ENCODE data around the gene HLCS. TPM values are rescaled to one million over a fixed set of nuclear protein-coding genes. Genes with fewer than 3 reads are reported as not detected.
A peak's percentile ranks its signal among the peaks of the same experiment; 100 is the strongest.

Gene HLCS
- total and polyA plus RNA-seq, 2 of the 8 experiments (the other 6 are each of a cell fraction or from before 2014, with no cell fraction given), result 4.7 to 12.2 TPM

DNA sequence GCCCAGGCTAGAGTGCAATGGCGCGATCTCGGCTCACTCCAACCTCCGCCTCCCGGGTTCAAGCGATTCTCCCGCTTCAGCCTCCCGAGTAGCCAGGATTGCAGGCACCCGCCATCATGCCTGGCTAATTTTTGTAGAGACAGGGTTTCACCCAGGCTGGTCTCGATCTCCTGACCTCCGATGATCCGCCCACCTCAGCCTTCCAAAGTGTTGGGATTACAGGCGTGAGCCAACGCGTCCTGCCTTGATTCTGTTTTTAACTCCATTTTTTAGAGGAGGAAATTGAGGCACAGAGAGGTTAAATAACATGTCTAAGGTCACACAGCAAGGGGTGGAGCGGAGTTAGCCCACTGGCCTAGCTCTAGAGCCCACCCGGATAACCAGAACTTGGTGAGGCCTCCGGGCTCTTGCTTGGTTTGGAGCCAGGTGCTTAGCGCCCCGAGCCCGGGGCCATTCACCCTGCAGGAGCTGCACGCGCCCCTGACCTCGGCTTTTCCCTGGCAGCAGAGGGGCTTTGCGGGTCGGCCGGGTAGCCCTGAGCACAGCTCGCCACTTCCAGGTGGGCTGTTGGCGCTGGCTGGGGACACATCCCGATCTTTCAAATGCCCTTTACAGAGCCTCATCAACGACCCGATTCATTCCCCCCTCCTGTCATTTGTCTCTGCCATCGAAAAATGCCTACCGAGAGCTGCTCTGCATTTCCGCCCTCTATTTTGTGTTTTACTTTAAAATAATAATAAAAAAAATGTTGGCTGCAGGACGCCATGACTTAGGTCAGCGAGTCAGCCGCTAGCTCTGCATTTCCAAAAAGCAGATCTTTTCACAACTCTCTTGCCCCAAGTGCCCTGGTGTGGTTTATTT, 256.4 kb downstream of the HLCS start:
- no peaks in the 10 kb centered on the region for H3K79me2 ChIP-seq (ENCODE audit: control insufficient read depth in 1 of 2, insufficient read depth in 2 of 2, low read length in 2 of 2)
- H4K20me1 ChIP-seq (replicated peaks in 1 of 2; ENCODE audit: control insufficient read depth in 1 of 2, insufficient read depth in 2 of 2, low read length in 2 of 2), result peaks cover 0 to 5% of the 10 kb centered on the region in 2 experiments
- peaks cover 0 to 32% (median 25%) of the 10 kb centered on the region in 4 experiments; a peak in 6 of 7 replicates for H3K4me1 ChIP-seq (replicated peaks in 1 of 4; ENCODE audit: control insufficient read depth in 3 of 4, insufficient read depth in 4 of 4, low read length in 3 of 4)
- no peak overlapping the region for H2BK5ac ChIP-seq (ENCODE audit: low read depth, low read length)
- ChIA-PET POLR2A (ENCODE audit: partially characterized antibody) (interaction anchor here (0.6 to 3.4 kb wide), 14 partner anchors 9 to 526 kb away, joined by 3 to 15 read pairs (median 3); partner anchors contain the start of gene SIM2), CTCF (ENCODE audit: partially characterized antibody) (interaction anchor here (0.6 to 3.7 kb wide), 17 partner anchors 10 to 266 kb away, joined by 3 to 17 read pairs (median 4); partner anchors contain the start of gene SIM2)
- WGBS, 2 experiments (ENCODE audit: extremely low coverage in 1 of 2, insufficient coverage in 1 of 2, insufficient read length in 1 of 2, insufficient replicate concordance in 2 of 2, low coverage in 1 of 2, low lambda C conversion rate in 2 of 2, missing lambda C conversion rate in 1 of 2), result 3% methylated on average over 37 of the region's 38 CpGs; no CpG with 5 or more reads in 1 of the 2 experiments
- no peak overlapping the region for H3K9ac ChIP-seq (replicated peaks in 1 of 4; ENCODE audit: extremely low read depth in 1 of 4, low read depth in 3 of 4, low read length in 3 of 4)
- H3K56ac ChIP-seq (replicated peaks; ENCODE audit: insufficient read length, low read depth, low read length), result no peak overlapping the region
- H2BK120ac ChIP-seq (replicated peaks; ENCODE audit: low read depth, low read length), result no peak overlapping the region
- H3K18ac ChIP-seq (ENCODE audit: extremely low read depth, low read length), result no peak overlapping the region; the same call in 1 of the 2 replicates
- H4K8ac ChIP-seq (ENCODE audit: extremely low read depth, insufficient read depth, low read length), result no peak overlapping the region; the same call in 1 of the 2 replicates
- H2BK20ac ChIP-seq (ENCODE audit: low read length), result no peak overlapping the region
- H3K9me3 ChIP-seq (ENCODE audit: insufficient read depth in 2 of 2, low read depth in 1 of 2, low read length in 1 of 2), result no peaks in the 10 kb centered on the region
- 0 out of 2 replicates have a peak overlapping the region, but pooled peaks have one; percentile 6 for H2AFZ ChIP-seq (ENCODE audit: low read length)
- H2BK12ac ChIP-seq (ENCODE audit: low read depth, low read length), result no peak overlapping the region; the same call in 1 of the 2 replicates
- no peak overlapping the region for H3K4ac ChIP-seq (replicated peaks; ENCODE audit: insufficient read length, low read depth, low read length)
- no peak overlapping the region for H3K14ac ChIP-seq (ENCODE audit: insufficient read length)
- H3K27me3 ChIP-seq (replicated peaks in 1 of 4; ENCODE audit: control insufficient read depth in 3 of 4, extremely low read depth in 1 of 4, insufficient read depth in 3 of 4, low read length in 3 of 4), result peaks cover 47 to 81% (median 59%) of the 10 kb centered on the region in 4 experiments
- H2AK5ac ChIP-seq (ENCODE audit: low read depth, low read length), result no peak overlapping the region
- DNase-seq (ENCODE audit: low read depth in 1 of 2, low spot score in 2 of 2) (peak in 1 of 2 experiments; percentile 66), FAIRE-seq (no peak)
- H3K27ac ChIP-seq (ENCODE audit: low read depth, low read length), result no peak overlapping the region
- H3K36me3 ChIP-seq (ENCODE audit: control insufficient read depth in 2 of 4, insufficient read depth in 4 of 4, low read length in 3 of 4), result peaks cover 0 to 7% (median 0%) of the 10 kb centered on the region in 4 experiments; a peak in 1 of 8 replicates
- no peak overlapping the region for H3K23ac ChIP-seq (ENCODE audit: insufficient read length)
- peaks cover 3% of the 10 kb centered on the region; the same call in 1 of the 2 replicates for H3K23me2 ChIP-seq (ENCODE audit: low read depth, low read length)
- H3K4me2 ChIP-seq (ENCODE audit: insufficient read depth in 1 of 2, low read depth in 2 of 2, low read length in 2 of 2), result peak overlapping the region; percentile 80 to 90
- no peaks in the 10 kb centered on the region for H3K79me1 ChIP-seq (ENCODE audit: low read depth, low read length)
- no peak overlapping the region for H4K91ac ChIP-seq (replicated peaks; ENCODE audit: insufficient read length, low read length)
- H2BK15ac ChIP-seq (ENCODE audit: low read length), result no peak overlapping the region
- H4K5ac ChIP-seq (ENCODE audit: insufficient read length, low read depth, low read length), result no peak overlapping the region
- peak overlapping the region; percentile 26 to 57 (median 31); a peak in 7 of 8 replicates for H3K4me3 ChIP-seq (ENCODE audit: extremely low read depth in 1 of 4, insufficient read depth in 2 of 4, low read depth in 3 of 4, low read length in 4 of 4)
- TF ChIP-seq SIRT6 (IDR thresholded peaks at IDR 0.05; ENCODE audit: low read length) (no peak), SRF (IDR thresholded peaks at IDR 0.05; ENCODE audit: low read depth, low read length) (no peak), GABPA (IDR thresholded peaks at IDR 0.05; ENCODE audit: borderline replicate concordance, insufficient read depth, low read length) (no peak), CBX8 (IDR thresholded peaks at IDR 0.05; ENCODE audit: borderline replicate concordance, low read depth, low read length) (no peak), TAF1 (IDR thresholded peaks at IDR 0.05; ENCODE audit: low read depth, low read length) (peak; percentile 30; the same call in 1 of the 2 replicates), TBP (IDR thresholded peaks at IDR 0.05; ENCODE audit: low read depth, low read length) (no peak), KDM1A (IDR thresholded peaks at IDR 0.05; ENCODE audit: borderline replicate concordance, low read length) (peak; percentile 90), PHF8 (conservative IDR thresholded peaks at IDR 0.05; ENCODE audit: low read depth, low read length) (no peak), KDM4A (IDR thresholded peaks at IDR 0.05; ENCODE audit: low read depth, low read length, severe bottlenecking) (peak; percentile 47)
- TF ChIP-seq, protein P1, sequence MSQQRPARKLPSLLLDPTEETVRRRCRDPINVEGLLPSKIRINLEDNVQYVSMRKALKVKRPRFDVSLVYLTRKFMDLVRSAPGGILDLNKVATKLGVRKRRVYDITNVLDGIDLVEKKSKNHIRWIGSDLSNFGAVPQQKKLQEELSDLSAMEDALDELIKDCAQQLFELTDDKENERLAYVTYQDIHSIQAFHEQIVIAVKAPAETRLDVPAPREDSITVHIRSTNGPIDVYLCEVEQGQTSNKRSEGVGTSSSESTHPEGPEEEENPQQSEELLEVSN (IDR thresholded peaks at IDR 0.05), result 0 out of 2 replicates have a peak, but pooled peaks have one; percentile 22

Measured in H1 (cell line).